ENCODE data around the gene MT2A.
"Not testable (repeated sequence)": the region's sequence is repeated elsewhere in the genome, so short reads cannot be mapped to it uniquely, and the experiment has no call there.

GRCh38 chr16:56623184-56623583 lies 14.8 kb downstream of the MT2A start:
- not testable (repeated sequence) for TF ChIP-seq CTCF (IDR thresholded peaks at IDR 0.05; ENCODE audit: low read depth, low read length); EZH2phosphoT487 (IDR thresholded peaks at IDR 0.05; ENCODE audit: low read depth)
